Glutamatergic neuron (in vitro differentiated cells): ENCODE results near the gene CCDC187. TPM values are rescaled to one million over a fixed set of nuclear protein-coding genes. Genes with fewer than 3 reads are reported as not detected.

ENCODE experiments used
- DNase-seq: peaks from one replicate; pipeline ENCODE4 v3.0.0; 2022
- H3K27ac Mint-ChIP-seq: one replicate; pipeline ENCODE4 v1.8.0; 2020; ENCODE audit warnings: mild to moderate bottlenecking, mixed read lengths, inconsistent platforms; ENCODE audit not compliant: unreplicated experiment
- H3K27me3 Mint-ChIP-seq: one replicate; pipeline ENCODE4 v1.8.0; 2020; ENCODE audit warnings: mild to moderate bottlenecking, moderate library complexity, mixed read lengths, inconsistent platforms; ENCODE audit not compliant: unreplicated experiment
- H3K36me3 Mint-ChIP-seq: one replicate; pipeline ENCODE4 v1.8.0; 2020; ENCODE audit warnings: mild to moderate bottlenecking, mixed read lengths, inconsistent platforms; ENCODE audit not compliant: unreplicated experiment
- H3K4me1 Mint-ChIP-seq: one replicate; pipeline ENCODE4 v1.8.0; 2020; ENCODE audit warnings: mild to moderate bottlenecking, low read depth, mixed read lengths, inconsistent platforms; ENCODE audit not compliant: unreplicated experiment
- H3K4me3 Mint-ChIP-seq: one replicate; pipeline ENCODE4 v1.8.0; 2020; ENCODE audit warnings: mild to moderate bottlenecking, mixed read lengths, inconsistent platforms; ENCODE audit not compliant: unreplicated experiment
- H3K9me3 Mint-ChIP-seq: one replicate; pipeline ENCODE4 v1.8.0; 2020; ENCODE audit warnings: mild to moderate bottlenecking, moderate library complexity, mixed read lengths, inconsistent platforms; ENCODE audit not compliant: unreplicated experiment
- total RNA-seq: library from RNA; stranded (reverse); fragmentation: NEBNext Ultra II Directional; extraction: Animal tissue kit (Norgen Biotek cat#: 25700); gene quantifications from one replicate; pipeline ENCODE4 v1.2.1, GENCODE V29; 2021; ENCODE audit not compliant: unreplicated experiment
- TF ChIP-seq, protein P1 (sequence below): fragments of 200-600 bp; sonication (generic); IDR thresholded peaks from one replicate; pipeline ENCODE4 v1.5.0; 2021; ENCODE audit not compliant: partially characterized antibody, unreplicated experiment

Gene CCDC187
- total RNA-seq, 1 donor from 2014 or later: 15.8 TPM

DNA sequence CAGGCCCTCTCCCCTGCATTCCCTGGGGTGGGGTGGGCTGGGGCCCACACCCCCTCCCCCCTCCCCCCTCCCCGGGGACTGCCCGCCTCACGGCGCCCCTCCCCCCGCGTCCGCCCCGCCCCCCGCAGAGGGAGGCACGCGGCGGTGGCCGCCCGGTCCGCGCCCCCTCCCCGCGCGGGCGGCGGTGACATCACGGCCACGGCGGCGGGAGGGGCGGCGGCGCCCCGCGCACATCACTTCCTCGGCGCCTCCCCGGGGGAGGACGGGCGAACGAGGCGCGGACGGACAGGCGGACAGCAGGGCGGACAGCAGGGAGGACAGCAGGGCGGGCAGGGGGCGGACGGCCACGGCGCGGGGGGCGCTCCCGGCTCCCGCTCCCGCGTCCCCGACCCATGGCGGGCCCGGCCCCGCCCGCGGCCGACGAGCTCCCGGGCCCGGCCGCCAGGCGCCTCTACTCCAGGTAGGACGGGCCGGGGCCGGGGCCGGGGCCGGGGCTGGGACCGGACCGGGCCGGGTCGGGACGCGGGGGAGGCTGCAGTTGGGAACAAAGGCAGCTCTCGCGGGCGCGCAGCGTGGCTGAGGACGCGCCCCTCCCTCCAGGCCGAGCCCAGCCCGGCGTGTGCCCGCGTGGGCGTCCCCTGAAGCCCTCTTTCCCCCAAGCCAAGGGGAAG is 23.5 kb upstream of the CCDC187 start, which contains the start of gene GPSM1:
Gene GPSM1, plus strand, starts transcription at position 236 of the 671 bp plus-strand sequence. Its CDS starts 157 bp downstream, at position 393.
- Mint-ChIP-seq H3K36me3 (no peaks in the 10 kb centered on the region), H3K27me3 (peaks cover 12% of the 10 kb centered on the region), H3K4me3 (peak within 1 kb of the TSS; percentile 88), H3K9me3 (peaks cover 3% of the 10 kb centered on the region), H3K27ac (no peak within 1 kb of the TSS), H3K4me1 (peaks cover 11% of the 10 kb centered on the region)
- TF ChIP-seq, protein P1, sequence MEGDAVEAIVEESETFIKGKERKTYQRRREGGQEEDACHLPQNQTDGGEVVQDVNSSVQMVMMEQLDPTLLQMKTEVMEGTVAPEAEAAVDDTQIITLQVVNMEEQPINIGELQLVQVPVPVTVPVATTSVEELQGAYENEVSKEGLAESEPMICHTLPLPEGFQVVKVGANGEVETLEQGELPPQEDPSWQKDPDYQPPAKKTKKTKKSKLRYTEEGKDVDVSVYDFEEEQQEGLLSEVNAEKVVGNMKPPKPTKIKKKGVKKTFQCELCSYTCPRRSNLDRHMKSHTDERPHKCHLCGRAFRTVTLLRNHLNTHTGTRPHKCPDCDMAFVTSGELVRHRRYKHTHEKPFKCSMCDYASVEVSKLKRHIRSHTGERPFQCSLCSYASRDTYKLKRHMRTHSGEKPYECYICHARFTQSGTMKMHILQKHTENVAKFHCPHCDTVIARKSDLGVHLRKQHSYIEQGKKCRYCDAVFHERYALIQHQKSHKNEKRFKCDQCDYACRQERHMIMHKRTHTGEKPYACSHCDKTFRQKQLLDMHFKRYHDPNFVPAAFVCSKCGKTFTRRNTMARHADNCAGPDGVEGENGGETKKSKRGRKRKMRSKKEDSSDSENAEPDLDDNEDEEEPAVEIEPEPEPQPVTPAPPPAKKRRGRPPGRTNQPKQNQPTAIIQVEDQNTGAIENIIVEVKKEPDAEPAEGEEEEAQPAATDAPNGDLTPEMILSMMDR: no peak
- peak; percentile 64 for DNase-seq

DNA sequence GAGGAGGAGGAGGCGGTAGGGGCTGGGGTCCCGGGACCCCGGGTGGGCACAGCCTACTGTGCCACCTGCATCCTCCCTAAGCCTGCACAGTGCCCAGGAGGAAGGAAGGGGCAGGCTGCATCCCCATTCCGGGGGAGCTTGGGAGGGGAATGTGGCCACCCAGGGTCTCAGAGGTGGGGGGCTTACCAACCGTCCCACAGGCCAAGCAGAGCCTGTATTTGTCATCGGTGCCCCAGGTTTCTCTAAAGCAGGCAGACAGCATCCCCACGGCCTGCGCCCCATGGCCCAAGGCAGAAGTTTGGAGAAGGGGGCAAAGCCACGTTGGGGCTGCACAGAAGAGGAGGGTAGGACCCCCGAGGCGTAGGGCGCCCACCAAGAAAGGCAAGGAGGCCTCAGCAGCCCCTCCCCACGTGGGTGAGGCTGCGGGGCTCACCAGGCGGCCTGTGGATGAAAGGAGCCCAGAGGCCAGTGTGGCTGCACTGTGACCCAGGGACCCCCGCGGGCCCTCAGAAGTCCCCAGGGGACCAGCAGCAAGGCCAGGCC is 22.9 kb upstream of the CCDC187 start:
- H3K4me3 Mint-ChIP-seq: no peak overlapping the region
- peaks cover 12% of the 10 kb centered on the region for H3K27me3 Mint-ChIP-seq
- TF ChIP-seq, protein P1: no peak
- no peak overlapping the region for H3K27ac Mint-ChIP-seq
- H3K9me3 Mint-ChIP-seq: peaks cover 4% of the 10 kb centered on the region
- H3K4me1 Mint-ChIP-seq: peaks cover 11% of the 10 kb centered on the region
- DNase-seq: no peak
- H3K36me3 Mint-ChIP-seq: no peaks in the 10 kb centered on the region

DNA sequence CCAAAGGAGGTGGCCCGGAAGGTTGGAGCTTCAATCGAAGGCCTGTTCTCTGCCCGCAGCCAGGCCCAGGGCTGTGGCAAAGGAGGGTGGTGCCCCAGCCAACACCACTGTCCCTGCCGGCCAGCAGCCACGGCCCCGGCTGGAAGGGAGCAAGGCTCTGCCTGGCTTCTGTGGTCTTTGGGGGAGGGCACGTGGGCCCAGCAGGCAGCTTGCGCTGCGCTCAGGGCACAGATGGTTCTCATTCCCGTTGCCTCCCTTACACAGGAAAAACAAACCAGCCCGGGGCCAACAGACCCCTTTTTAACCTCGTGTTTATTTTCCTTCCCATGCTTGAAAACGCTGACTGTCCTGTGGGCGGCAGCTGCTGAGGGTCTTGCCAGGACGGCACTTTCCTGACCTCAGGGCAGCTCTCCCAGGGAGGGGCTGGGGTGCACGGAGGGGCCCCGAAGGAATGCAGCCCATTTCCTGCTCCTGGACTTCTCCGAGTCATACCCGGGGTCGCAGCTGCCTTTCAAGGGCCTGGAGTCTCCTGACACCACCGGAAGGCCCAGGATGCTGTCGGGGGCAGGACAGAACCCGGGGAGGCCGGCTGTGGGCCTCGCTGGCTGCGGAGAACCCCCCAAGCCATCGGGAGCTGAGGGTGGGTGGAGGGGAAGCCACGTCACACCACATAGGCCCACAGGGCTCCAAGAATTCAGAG is 22.3 kb upstream of the CCDC187 start:
- Mint-ChIP-seq H3K9me3 (peaks cover 4% of the 10 kb centered on the region), H3K27ac (no peak overlapping the region), H3K4me1 (peaks cover 11% of the 10 kb centered on the region), H3K4me3 (no peak overlapping the region), H3K27me3 (peaks cover 12% of the 10 kb centered on the region), H3K36me3 (no peaks in the 10 kb centered on the region)
- TF ChIP-seq, protein P1: no peak
- DNase-seq: no peak

DNA sequence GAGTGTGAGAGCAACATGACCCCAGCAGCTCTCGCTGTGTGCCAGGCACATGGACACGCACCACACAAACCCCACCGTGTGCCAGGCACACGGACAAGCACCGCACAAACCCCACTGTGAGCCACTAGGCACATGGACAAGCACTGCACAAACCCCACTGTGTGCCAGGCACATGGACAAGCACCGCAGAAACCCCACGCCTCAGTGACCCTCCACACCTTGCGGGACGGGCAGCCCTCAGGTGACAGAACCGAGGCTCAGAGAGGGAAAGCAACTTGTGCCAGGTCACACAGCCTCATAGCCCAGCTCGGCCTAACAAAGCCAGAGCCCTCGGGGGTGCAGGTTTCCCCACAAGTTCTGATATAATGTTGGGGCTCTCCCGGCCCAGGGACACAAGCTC is 21.5 kb upstream of the CCDC187 start:
- peaks cover 5% of the 10 kb centered on the region for H3K9me3 Mint-ChIP-seq
- no peak for DNase-seq
- peaks cover under 1% of the 10 kb centered on the region for H3K36me3 Mint-ChIP-seq
- TF ChIP-seq, protein P1: no peak
- peaks cover 10% of the 10 kb centered on the region for H3K27me3 Mint-ChIP-seq
- H3K27ac Mint-ChIP-seq: peak overlapping the region; percentile 55
- H3K4me1 Mint-ChIP-seq: peaks cover 7% of the 10 kb centered on the region
- no peak overlapping the region for H3K4me3 Mint-ChIP-seq
